HepG2 (cell line): ENCODE data around the gene CEBPB. TPM values are rescaled to one million over a fixed set of nuclear protein-coding genes. Genes with fewer than 3 reads are reported as not detected.
A peak's percentile ranks its signal among the peaks of the same experiment; 100 is the strongest.

Experiments
- ATF1 ChIP-seq: IDR thresholded peaks from 2 replicates; pipeline ENCODE4 v1.6.1; 2016; ENCODE audit warnings: mild to moderate bottlenecking, control low read depth
- NFRKB ChIP-seq: fragments of 450-650 bp; IDR thresholded peaks from 2 replicates; pipeline ENCODE4 v1.6.1; 2017
- NKX3-1 ChIP-seq: sonication (generic); formaldehyde crosslinking; IDR thresholded peaks from 2 replicates; pipeline ENCODE4 v1.5.0; 2020; ENCODE audit warnings: missing genetic modification reagents
- ONECUT2 ChIP-seq: sonication (generic); formaldehyde crosslinking; IDR thresholded peaks from 2 replicates; pipeline ENCODE4 v1.4.0; 2020; ENCODE audit warnings: missing genetic modification reagents
- SNAPC4 ChIP-seq: sonication (generic); formaldehyde crosslinking; IDR thresholded peaks from 2 replicates; pipeline ENCODE4 v1.4.0; 2020; ENCODE audit warnings: mild to moderate bottlenecking, missing genetic modification reagents
- SYNCRIP ChIP-seq: fragments of 200-400 bp; formaldehyde crosslinking; IDR thresholded peaks from 2 replicates; pipeline ENCODE4 v1.6.1; 2018; ENCODE audit warnings: mild to moderate bottlenecking, low read depth, low read length; ENCODE audit not compliant: insufficient read depth
- U2AF2 ChIP-seq: fragments of 200-400 bp; formaldehyde crosslinking; IDR thresholded peaks from 2 replicates; pipeline ENCODE4 v1.6.1; 2017; ENCODE audit warnings: low read depth, mild to moderate bottlenecking, low read length
- ZNF121 ChIP-seq: sonication (generic); formaldehyde crosslinking; IDR thresholded peaks from 2 replicates; pipeline ENCODE4 v1.5.0; 2020; ENCODE audit warnings: mild to moderate bottlenecking, missing genetic modification reagents
- ZNF251 ChIP-seq: sonication (generic); formaldehyde crosslinking; IDR thresholded peaks from 2 replicates; pipeline ENCODE4 v1.9.0; 2021; ENCODE audit warnings: mild to moderate bottlenecking, missing genetic modification reagents
- ZNF296 ChIP-seq: sonication (generic); formaldehyde crosslinking; conservative IDR thresholded peaks from 2 replicates; pipeline ENCODE4 v1.5.0; 2020; ENCODE audit warnings: mild to moderate bottlenecking, missing genetic modification reagents
- ZNF33A ChIP-seq: sonication (generic); formaldehyde crosslinking; IDR thresholded peaks from 2 replicates; pipeline ENCODE4 v1.5.1; 2020; ENCODE audit warnings: missing genetic modification reagents, mild to moderate bottlenecking, moderate library complexity, borderline replicate concordance
- ZNF503 ChIP-seq: sonication (generic); formaldehyde crosslinking; IDR thresholded peaks from 2 replicates; pipeline ENCODE4 v1.4.0; 2020; ENCODE audit warnings: missing genetic modification reagents
- ZNF660 ChIP-seq: sonication (generic); formaldehyde crosslinking; IDR thresholded peaks from 2 replicates; pipeline ENCODE4 v1.5.1; 2020; ENCODE audit warnings: mild to moderate bottlenecking, low read depth, missing genetic modification reagents, borderline replicate concordance
- ZNF710 ChIP-seq: sonication (generic); formaldehyde crosslinking; IDR thresholded peaks from 2 replicates; pipeline ENCODE4 v1.5.0; 2020; ENCODE audit warnings: mild to moderate bottlenecking, missing genetic modification reagents, borderline replicate concordance
- ZNF740 ChIP-seq: sonication (generic); formaldehyde crosslinking; IDR thresholded peaks from 2 replicates; pipeline ENCODE4 v1.4.0; 2020; ENCODE audit warnings: missing genetic modification reagents
- ZNF780A ChIP-seq: sonication (generic); formaldehyde crosslinking; IDR thresholded peaks from 2 replicates; pipeline ENCODE4 v1.8.0; 2022; ENCODE audit warnings: mild to moderate bottlenecking, missing genetic modification reagents, moderate library complexity
- ZNF782 ChIP-seq: sonication (generic); formaldehyde crosslinking; IDR thresholded peaks from 2 replicates; pipeline ENCODE4 v1.4.0; 2020; ENCODE audit warnings: missing genetic modification reagents, mild to moderate bottlenecking, borderline replicate concordance
- polyA plus RNA-seq, 8 experiments: library from polyadenylated mRNA; depleted of rRNA in 3 of 8; stranded (reverse) in 7 of 8; unstranded in 1 of 8; fragments of >200 nt; fragmentation: Illumina TruSeq in 4 of 8; extraction: Trizol in 4 of 8; gene quantifications; 2 replicates each; pipeline versions ENCODE4 v1.2.1 to v1.2.3, GENCODE V29; 2011 to 2016; ENCODE audit warnings: low read depth in 4 of 8, missing spikeins in 1 of 8, mixed read lengths in 1 of 8; ENCODE audit not compliant: insufficient read depth in 1 of 8
- total RNA-seq, 5 experiments: library from RNA; depleted of rRNA; stranded (reverse); fragments of >200 nt; fragmentation: Illumina TruSeq; extraction: Trizol; gene quantifications; 2 replicates each; pipeline ENCODE4 v1.2.3, GENCODE V29; 2016; ENCODE audit warnings: low read depth in 1 of 5

Gene CEBPB
- total and polyA plus RNA-seq, 2 of the 13 experiments (the other 11 are each of a cell fraction or from before 2014, with no cell fraction given), result 18.5 to 28.2 TPM

- TF ChIP-seq ZNF503 (CRISPR knock-in tag), result peak; percentile 73
- no peak; the same call in none of the 2 replicates for TF ChIP-seq ZNF740 (CRISPR knock-in tag)
- TF ChIP-seq SYNCRIP, result no peak
- TF ChIP-seq SNAPC4 (CRISPR knock-in tag), result peak; percentile 62; the same call in 1 of the 2 replicates
- TF ChIP-seq NKX3-1 (CRISPR knock-in tag), result peak; percentile 79
- TF ChIP-seq ZNF710 (CRISPR knock-in tag), result 0 out of 2 replicates have a peak, but pooled peaks have one; percentile 20
- TF ChIP-seq ZNF121 (CRISPR knock-in tag), result peak; percentile 32; the same call in 1 of the 2 replicates
- TF ChIP-seq ZNF296 (CRISPR knock-in tag), result peak; percentile 93
- TF ChIP-seq ZNF660, result peak; percentile 76; the same call in 1 of the 2 replicates
- TF ChIP-seq ZNF33A (CRISPR knock-in tag), result peak; percentile 22; the same call in 1 of the 2 replicates
- no peak for TF ChIP-seq NFRKB
- 0 out of 2 replicates have a peak, but pooled peaks have one; percentile 35 for TF ChIP-seq ZNF780A (CRISPR knock-in tag)
- no peak for TF ChIP-seq U2AF2
- no peak for TF ChIP-seq ATF1
- peak; percentile 92 for TF ChIP-seq ZNF782 (CRISPR knock-in tag)
- peak; percentile 45; the same call in 1 of the 2 replicates for TF ChIP-seq ONECUT2
- TF ChIP-seq ZNF251, result peak; percentile 97
Observed at GRCh38 chr20:50153500-50154377, 36.9 kb upstream of the CEBPB start, which contains the start of gene PEDS1 (continued).
